Ishikawa (cell line): Measurements from ENCODE around the gene TTC9.

Experiments used
- REST ChIP-seq: IDR thresholded peaks from 2 replicates; pipeline ENCODE4 v1.6.1; 2012; ENCODE audit warnings: low read depth, mild to moderate bottlenecking
- USF1 ChIP-seq: IDR thresholded peaks from 2 replicates; pipeline ENCODE4 v1.6.1; 2012

- TF ChIP-seq REST (no peak), USF1 (no peak)
Observed at GRCh38 chr14:70653662-70654061, 11.9 kb downstream of the TTC9 start.
